Raji (cell line): ENCODE measurements around the gene HES6.

Source experiments
- POLR2A ChIP-seq: IDR thresholded peaks from 2 replicates; pipeline ENCODE4 v1.6.1; 2011; ENCODE audit warnings: low read depth, low read length, control low read depth; ENCODE audit not compliant: insufficient read depth

HES6 gene

GRCh38 chr2:238247841-238248453 is 8.1 kb upstream of the HES6 start:
- TF ChIP-seq POLR2A = no peak

GRCh38 chr2:238247002-238247822 is 7.4 kb upstream of the HES6 start:
- no peak for TF ChIP-seq POLR2A

GRCh38 chr2:238244151-238244550 is 4.3 kb upstream of the HES6 start:
- TF ChIP-seq POLR2A = no peak

GRCh38 chr2:238243496-238244076 is 3.7 kb upstream of the HES6 start:
- no peak for TF ChIP-seq POLR2A

DNA sequence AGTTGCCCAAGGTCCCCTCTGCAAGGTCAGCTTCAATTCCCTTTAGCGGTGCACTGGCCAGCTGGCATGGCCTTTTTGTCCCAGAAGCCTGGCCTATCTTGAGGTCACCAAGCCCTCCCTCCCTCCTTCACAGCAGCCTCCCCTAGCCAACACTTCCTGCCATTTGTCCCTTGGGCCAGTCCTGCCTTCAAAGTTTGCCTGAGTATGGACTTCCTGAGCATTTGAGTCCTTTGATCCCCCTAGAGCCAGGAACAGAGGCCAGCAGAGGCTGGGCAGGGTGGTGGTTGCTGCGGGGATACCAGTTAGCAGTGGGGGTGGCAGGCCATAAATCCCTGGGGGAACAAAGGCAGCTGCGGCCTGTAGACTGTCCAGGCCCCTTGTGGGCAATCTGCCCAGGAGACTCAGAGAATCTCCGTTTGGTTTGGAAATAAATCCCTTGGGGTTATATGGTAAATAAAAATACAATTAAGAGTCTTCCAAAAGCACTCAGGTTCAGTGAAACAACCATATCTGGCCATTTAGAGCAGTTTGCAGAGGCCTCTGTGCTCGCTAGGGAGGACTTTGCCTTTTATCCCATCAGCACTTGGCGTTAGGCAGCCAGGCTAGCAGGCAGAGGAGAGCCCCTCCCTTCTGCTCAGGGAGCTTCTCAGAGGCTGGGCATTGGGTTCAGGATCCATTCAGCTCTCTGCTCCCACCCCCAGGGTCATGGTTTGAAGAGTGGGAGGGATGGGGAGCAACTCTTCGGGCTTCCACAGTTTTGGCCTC is 3.1 kb upstream of the HES6 start:
- no peak for TF ChIP-seq POLR2A

DNA sequence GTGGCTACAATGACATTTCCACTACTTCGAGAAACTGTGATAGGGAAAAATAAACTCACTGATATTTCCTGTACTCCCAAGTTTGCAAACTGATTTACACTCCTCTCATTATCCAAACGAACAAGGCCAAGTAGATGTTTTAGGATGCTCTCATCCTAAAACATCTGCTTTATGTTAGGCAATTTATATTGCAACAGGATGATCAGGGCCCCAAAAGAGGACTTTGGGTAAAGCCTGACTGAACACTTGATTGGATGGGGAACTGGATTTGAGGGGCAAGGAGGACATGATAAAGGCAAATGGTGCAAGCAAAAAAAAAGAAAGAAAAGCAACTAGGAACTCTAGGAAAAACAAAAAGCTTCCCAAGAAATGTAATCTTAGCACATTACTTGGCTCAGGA is 2.1 kb upstream of the HES6 start:
- TF ChIP-seq POLR2A = no peak

GRCh38 chr2:238240757-238241711 is 1.2 kb upstream of the HES6 start:
- TF ChIP-seq POLR2A = no peak

DNA sequence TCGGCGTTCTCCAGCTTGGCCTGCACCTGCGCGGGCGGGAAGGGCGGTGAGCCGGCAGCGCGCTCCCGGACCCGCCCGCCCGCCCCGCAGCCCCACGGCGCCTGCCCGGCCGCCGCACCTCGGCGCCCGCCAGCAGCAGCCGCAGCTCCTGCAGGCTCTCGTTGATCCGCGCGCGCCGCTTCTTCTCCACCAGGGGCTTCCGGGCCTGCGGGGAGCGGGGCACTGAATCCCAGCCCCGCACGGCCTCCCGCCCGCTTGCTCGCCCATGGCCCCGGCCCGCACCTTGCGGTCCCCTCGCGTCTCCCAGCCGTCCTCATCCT is 335 bp downstream of the HES6 start:
- no peak for TF ChIP-seq POLR2A

GRCh38 chr2:238238766-238239542 is 884 bp downstream of the HES6 start:
- no peak for TF ChIP-seq POLR2A

DNA sequence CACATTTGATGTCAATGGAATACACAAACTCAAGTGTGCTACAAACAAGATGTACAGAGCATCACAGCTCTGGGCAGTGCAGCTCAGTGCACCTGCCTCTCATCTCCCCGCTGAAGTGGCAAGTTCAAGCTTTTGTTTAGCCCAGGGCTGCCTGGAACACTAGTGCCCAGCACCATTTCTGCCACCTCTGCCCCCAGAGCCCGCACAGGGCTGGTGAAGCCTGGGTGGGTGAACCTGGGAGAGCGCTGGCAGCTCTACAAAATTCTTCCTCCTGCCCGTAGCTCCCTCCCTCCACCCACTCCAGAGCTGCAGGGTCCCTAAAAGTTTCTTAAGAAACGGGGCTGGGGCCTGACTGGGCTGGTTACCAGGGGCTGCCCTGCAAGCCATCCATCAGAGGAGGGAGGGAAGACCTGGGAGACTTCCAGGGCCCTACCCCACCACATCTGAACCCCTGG is 1.5 kb downstream of the HES6 start:
- TF ChIP-seq POLR2A = no peak

DNA sequence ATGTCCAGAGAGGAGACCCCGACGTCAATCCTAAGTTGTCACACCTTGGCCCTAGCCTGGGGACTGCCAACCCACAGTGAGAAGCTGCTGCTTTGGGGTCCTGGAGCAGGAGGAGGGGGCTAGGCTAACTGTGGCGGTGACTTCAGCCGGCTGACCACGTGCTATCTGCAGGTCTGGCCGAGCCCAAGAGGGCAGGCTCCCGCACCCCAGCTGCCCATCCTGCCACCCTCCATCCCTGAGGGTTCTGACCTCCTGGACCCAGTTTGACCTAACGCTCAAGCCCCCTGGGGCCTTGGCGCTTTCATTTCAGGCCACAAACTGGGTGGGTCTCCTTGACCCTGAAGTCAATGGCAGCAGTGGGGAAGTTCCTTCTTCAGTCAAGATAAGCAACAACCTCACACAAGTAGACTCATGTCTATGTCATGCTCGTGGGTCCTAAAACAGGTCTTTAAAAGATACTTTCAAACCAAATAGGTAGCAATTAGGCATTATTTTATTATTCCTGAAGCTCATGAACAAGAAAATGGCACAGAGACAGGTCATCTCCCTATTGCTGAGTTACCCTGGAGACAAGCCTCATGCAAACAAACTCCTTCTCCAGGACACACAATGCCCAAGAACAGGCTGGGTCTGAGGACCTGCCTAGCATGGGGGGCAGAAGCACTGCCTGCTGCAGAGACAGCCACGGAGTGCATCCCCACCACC is 2.3 kb downstream of the HES6 start:
- no peak for TF ChIP-seq POLR2A

DNA sequence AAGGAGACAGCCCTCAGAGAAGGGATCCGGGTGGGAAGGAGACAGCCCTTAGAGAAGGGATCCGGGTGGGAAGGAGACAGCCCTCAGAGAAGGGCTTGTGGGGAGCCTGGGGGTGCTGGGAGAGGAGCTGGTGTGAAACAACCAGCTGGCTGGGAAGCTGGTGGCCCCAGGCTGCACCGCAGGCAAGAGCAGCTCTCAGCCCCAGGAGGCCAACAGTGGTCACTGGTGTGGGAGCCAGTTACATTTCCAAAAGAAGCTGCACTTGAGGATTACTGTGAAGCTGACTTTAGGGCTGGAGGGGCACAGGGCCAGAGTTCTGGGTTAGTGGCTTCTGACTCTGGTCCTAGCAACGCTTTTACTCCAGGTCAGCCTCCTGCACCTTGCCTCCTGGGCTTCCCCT is 3.3 kb downstream of the HES6 start:
- TF ChIP-seq POLR2A = no peak

GRCh38 chr2:238235856-238236255 is 4.0 kb downstream of the HES6 start:
- TF ChIP-seq POLR2A = no peak
